Measurements from ENCODE around the gene CCL13. TPM values are rescaled to one million over a fixed set of nuclear protein-coding genes. Genes with fewer than 3 reads are reported as not detected.
"Not testable (repeated sequence)": the region's sequence is repeated elsewhere in the genome, so short reads cannot be mapped to it uniquely, and the experiment has no call there.

Gene CCL13
- total RNA-seq (2014; rRNA removed; shearing (Covaris generic)) = not detected in 2 replicates
- polyA plus RNA-seq (2014; cell fraction: nucleus; rRNA removed) = not detected in 2 replicates

GRCh38 chr17:34356194-34356593, at the start of gene CCL13:
Gene CCL13, plus strand, starts transcription at chr17:34356480. Its CDS starts 47 bp downstream, at chr17:34356527.
- no peak for DNase-seq (ENCODE audit: extremely low read depth, low read depth)

DNA sequence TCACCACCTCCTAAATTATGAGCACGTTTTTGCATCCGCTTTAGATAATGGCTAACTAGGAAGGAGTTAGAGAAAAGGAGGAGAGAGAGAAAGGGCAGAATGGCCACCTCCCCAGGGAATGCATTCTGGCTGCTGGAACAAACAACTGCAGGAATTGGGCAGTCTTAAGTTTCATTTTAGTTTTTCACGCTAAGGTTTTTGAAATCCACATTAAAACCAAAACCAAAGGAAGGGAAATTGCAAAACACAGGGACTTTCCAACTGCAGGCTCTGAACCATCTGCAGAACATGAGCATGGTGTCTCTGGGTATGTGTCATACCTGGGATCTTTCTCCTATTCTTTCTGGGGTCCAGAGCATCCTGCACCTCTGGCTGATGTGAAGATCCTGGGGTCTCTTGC, 49.2 kb upstream of the CCL13 start:
- no peak for DNase-seq (ENCODE audit: extremely low read depth, low read depth)

- DNase-seq (ENCODE audit: extremely low read depth, low read depth) = no peak
Observed at GRCh38 chr17:34308371-34308770, 47.9 kb upstream of the CCL13 start.

- DNase-seq (ENCODE audit: extremely low read depth, low read depth) = no peak
Observed at GRCh38 chr17:34311291-34311690, 45.0 kb upstream of the CCL13 start.

DNA sequence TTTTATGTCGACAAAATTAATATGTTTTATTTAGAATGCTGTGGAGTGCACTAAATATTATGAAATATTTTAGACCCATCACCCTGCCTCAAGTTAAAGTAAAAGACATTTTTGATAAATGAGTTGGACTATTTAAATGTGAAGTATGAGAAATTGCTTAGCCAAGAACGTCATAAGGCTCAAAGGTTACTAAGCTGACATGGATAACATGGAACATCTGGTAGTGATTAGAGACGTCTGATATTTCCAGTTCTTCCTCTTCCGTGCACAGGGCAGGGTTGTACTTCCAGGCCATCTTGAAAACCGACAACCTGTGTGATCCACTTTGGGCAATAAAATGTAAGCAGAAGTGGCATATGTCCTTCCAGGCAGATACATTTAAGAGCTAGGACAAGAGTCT, 44.2 kb upstream of the CCL13 start:
- DNase-seq (ENCODE audit: extremely low read depth, low read depth) = no peak

DNA sequence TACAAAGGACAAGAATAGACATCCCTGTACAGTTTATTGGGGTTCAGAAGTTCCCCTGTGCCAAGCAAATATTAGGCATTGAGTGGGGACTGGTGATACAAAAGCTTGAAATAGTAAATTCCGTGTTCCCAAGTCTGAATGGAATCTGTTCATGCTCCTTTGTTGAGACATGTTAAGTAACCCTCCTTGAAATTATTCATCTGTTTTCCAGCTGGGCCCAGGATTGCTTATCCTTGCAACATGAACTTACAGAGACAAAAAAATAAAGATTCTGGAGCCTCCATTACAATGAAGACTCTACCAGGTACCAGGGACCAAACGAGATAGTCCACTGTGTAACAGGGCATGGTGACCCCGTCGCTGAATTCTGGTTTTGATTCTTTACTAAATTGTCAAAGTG, 43.1 kb upstream of the CCL13 start:
- DNase-seq (ENCODE audit: extremely low read depth, low read depth) = no peak

GRCh38 chr17:34314279-34314678, 42.0 kb upstream of the CCL13 start:
- DNase-seq (ENCODE audit: extremely low read depth, low read depth) = no peak

- DNase-seq (ENCODE audit: extremely low read depth, low read depth) = no peak
Observed at GRCh38 chr17:34318474-34318873, 37.8 kb upstream of the CCL13 start.

- DNase-seq (ENCODE audit: extremely low read depth, low read depth) = no peak
Observed at GRCh38 chr17:34319039-34319483, 37.2 kb upstream of the CCL13 start, which contains the start of gene CCL8. Gene CCL8, plus strand, starts transcription at chr17:34319435. Its CDS starts 67 bp downstream, at chr17:34319502.

GRCh38 chr17:34321964-34322363, 34.3 kb upstream of the CCL13 start:
- DNase-seq (ENCODE audit: extremely low read depth, low read depth) = no peak

DNA sequence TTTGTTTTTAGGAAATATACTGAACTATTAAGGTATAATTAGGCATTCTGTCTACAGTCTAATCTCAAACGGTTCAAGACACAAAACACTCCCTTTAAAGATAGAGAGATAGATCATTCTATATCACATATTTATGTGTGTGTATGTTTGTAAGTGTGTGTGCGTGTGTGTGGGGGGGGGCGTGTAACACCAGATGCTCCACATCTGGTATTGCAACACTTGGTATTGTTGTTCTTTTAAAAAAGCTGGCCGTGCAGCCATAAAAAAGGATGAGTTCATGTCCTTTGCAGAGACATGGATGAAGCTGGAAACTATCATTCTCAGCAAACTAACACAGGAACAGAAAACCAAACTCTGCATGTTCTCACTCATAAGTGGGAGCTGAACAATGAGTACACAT, 28.7 kb upstream of the CCL13 start:
- DNase-seq (ENCODE audit: extremely low read depth, low read depth) = not testable (repeated sequence)

- DNase-seq (ENCODE audit: extremely low read depth, low read depth) = no peak
Observed at GRCh38 chr17:34337701-34338100, 18.6 kb upstream of the CCL13 start.

- no peak for DNase-seq (ENCODE audit: extremely low read depth, low read depth)
Observed at GRCh38 chr17:34339138-34339770, 17.0 kb upstream of the CCL13 start.

DNA sequence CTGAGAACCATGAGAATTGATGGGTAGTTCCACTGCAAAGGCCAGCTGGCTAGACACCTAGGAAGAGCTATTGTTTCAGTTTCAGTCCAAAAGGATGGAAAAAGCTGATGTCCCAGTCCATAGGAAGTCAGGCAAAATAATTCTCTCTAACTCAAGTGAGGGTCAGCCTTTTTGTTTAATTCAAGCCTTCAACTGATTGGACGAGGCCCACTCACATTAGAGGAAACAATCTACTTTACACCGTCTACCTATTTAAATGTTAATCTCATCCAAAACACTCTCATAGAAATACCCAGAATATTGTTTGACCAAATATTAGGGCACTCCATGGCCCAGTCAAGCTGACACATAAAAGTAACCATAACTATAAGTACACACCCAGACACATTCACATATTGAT, 14.4 kb upstream of the CCL13 start:
- no peak for DNase-seq (ENCODE audit: extremely low read depth, low read depth)

- DNase-seq (ENCODE audit: extremely low read depth, low read depth) = no peak
Observed at GRCh38 chr17:34347063-34347462, 9.2 kb upstream of the CCL13 start.

GRCh38 chr17:34349751-34350150, 6.5 kb upstream of the CCL13 start:
- DNase-seq (ENCODE audit: extremely low read depth, low read depth) = no peak

- no peak for DNase-seq (ENCODE audit: extremely low read depth, low read depth)
Observed at GRCh38 chr17:34351096-34351495, 5.2 kb upstream of the CCL13 start.

- no peak for DNase-seq (ENCODE audit: extremely low read depth, low read depth)
Observed at GRCh38 chr17:34352191-34352590, 4.1 kb upstream of the CCL13 start.

DNA sequence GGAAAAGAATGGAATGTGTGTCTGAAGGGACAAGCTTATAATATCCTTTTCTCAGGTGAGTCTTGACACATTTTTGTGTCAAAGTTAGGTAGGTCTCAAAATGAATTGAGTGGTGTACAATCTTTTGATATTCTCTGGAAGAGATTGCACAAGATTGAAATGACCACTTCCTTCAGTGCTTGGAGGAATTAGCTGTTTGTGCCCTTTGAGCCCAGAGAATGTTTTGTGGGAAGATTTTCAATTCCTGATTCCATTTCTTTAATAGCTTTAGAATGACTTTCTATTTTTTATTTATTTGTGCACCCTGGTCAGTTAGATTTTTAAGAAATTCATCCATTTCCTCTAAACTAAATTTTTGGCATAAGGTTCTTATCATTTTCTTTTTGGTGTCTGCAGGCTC, 1.6 kb upstream of the CCL13 start:
- DNase-seq (ENCODE audit: extremely low read depth, low read depth) = no peak

DNA sequence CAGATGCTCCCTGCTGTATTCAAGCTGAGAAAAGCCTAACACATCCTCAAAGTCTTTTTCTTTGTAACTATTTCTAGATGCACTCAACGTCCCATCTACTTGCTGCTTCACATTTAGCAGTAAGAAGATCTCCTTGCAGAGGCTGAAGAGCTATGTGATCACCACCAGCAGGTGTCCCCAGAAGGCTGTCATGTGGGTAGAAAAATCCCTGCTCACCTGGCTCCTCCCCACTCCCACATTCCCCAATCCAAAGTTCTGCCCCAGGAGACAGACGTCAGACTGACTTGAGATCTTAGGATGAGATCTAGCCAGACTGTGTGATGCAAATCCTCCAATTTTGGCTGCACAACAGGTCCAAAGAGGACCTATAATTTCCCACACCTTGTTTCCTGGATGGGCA, 1.1 kb downstream of the CCL13 start:
- DNase-seq (ENCODE audit: extremely low read depth, low read depth) = no peak

- no peak for DNase-seq (ENCODE audit: extremely low read depth, low read depth)
Observed at GRCh38 chr17:34358631-34359030, 2.4 kb downstream of the CCL13 start.

GRCh38 chr17:34360601-34361270, 4.5 kb downstream of the CCL13 start:
- no peak for DNase-seq (ENCODE audit: extremely low read depth, low read depth)

Data from NCI-H460 (cell line).